ENCODE results near the gene STX8. TPM values are rescaled to one million over a fixed set of nuclear protein-coding genes. Genes with fewer than 3 reads are reported as not detected.

The STX8 gene
- total RNA-seq, 4 donors from 2014 or later = 38.8 to 102 (median 68.5) TPM

DNA sequence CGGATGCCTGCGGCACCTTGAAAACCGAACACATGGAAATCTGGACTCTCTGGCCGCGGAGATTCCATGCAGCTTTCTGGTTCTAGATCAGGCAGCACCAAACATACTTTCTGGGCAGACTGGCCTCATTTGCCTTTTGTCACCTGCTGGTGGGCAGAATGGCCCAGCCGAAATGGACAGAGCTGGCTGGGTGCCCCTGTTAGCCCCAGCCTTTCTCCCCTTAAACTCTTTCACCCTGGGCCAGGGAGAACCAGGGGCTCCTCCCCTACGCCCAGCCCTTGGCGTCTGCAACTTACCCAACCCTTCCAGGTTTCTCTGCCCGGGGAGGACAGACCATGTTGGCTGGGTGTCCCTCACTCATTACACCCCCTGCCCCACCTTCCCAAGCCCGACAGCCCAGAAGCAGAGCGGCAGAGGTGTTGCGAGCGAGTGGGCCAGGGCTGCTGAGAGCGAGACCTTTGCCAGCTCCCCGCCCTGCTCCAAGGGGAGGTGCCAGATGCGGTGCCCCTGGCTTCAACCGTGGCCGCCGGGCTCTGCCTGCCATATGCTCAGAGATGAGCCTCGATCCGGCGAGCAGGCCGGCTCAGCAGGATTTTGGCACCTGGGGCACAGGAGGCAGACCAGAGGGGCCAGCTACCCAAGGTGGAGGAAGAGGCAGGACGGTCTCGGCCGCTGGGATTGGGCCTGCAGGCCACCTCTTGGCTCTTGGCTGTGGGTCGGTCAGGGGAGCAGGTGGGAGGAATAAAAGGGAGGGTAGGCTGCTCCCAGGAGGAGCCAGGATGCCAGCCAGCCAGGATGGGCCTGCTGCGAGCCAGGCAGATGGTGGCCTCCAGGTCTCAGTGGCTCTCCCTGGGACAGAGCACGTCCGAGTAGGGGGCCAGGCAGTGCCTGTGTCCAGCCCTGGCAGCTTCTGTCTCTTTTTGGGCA is 363.0 kb downstream of the STX8 start:
- no peak overlapping the region for H3K4me3 ChIP-seq
- DNase-seq = peak in 1 of 3 donors; percentile 27
- H3K9me3 ChIP-seq = peaks cover 0 to 8% (median 0%) of the 10 kb centered on the region in 4 donors
- H3K27ac ChIP-seq = no peak overlapping the region
- H3K36me3 ChIP-seq = no peaks in the 10 kb centered on the region
- H3K4me1 ChIP-seq = peaks cover 0 to under 1% (median 0%) of the 10 kb centered on the region in 4 donors
- no peaks in the 10 kb centered on the region for H3K27me3 ChIP-seq
- no peak for TF ChIP-seq POLR2A (IDR thresholded peaks at IDR 0.05)
- TF ChIP-seq, protein P1, sequence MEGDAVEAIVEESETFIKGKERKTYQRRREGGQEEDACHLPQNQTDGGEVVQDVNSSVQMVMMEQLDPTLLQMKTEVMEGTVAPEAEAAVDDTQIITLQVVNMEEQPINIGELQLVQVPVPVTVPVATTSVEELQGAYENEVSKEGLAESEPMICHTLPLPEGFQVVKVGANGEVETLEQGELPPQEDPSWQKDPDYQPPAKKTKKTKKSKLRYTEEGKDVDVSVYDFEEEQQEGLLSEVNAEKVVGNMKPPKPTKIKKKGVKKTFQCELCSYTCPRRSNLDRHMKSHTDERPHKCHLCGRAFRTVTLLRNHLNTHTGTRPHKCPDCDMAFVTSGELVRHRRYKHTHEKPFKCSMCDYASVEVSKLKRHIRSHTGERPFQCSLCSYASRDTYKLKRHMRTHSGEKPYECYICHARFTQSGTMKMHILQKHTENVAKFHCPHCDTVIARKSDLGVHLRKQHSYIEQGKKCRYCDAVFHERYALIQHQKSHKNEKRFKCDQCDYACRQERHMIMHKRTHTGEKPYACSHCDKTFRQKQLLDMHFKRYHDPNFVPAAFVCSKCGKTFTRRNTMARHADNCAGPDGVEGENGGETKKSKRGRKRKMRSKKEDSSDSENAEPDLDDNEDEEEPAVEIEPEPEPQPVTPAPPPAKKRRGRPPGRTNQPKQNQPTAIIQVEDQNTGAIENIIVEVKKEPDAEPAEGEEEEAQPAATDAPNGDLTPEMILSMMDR (IDR thresholded peaks at IDR 0.05) = no peak

DNA sequence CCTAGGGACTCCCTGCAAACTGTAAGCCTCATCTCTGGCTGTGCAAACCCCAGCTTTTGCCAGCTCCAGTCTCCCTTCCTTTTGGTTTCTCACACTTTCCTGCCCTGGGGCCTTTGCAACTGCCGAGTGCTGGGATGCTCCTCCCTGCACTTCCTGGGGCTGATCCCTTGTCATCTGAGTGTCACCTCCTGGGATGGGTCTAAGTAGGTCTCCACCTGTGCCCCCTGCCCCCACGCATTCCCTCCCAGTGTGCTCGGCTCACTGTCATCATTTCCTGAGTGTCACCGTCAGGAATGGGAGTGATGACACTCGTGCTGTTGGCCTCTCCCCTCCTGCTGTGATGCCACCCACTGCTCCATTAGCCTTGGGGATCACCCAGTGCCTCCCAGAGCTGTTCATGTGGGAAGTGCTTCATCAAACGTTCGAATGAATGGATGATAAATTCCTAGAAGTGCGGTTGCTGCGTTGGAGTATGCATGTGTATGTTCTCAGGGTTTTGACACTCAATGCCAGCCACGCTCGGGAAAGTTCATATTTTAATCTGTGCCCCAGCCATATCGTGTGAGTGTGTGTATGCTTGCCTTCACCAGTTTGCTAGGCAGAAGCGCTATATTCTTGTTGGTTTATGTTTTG is 364.4 kb downstream of the STX8 start:
- H3K4me1 ChIP-seq = peaks cover 0 to 14% (median 0%) of the 10 kb centered on the region in 4 donors
- TF ChIP-seq, protein P1 (IDR thresholded peaks at IDR 0.05) = no peak
- H3K4me3 ChIP-seq = no peak overlapping the region
- no peaks in the 10 kb centered on the region for H3K27me3 ChIP-seq
- no peak overlapping the region for H3K27ac ChIP-seq
- peaks cover 0 to 7% (median 0%) of the 10 kb centered on the region in 4 donors for H3K9me3 ChIP-seq
- no peaks in the 10 kb centered on the region for H3K36me3 ChIP-seq
- DNase-seq = peak in 1 of 3 donors; percentile 23

- Histone ChIP-seq H3K27me3 (no peaks in the 10 kb centered on the region), H3K4me3 (no peak overlapping the region), H3K27ac (no peak overlapping the region), H3K4me1 (peaks cover 0 to 21% (median 0%) of the 10 kb centered on the region in 4 donors), H3K36me3 (no peaks in the 10 kb centered on the region), H3K9me3 (no peaks in the 10 kb centered on the region)
- TF ChIP-seq, protein P1 (IDR thresholded peaks at IDR 0.05) = no peak
- TF ChIP-seq POLR2A (IDR thresholded peaks at IDR 0.05) = no peak
- DNase-seq = peak in 1 of 3 donors; percentile 33
Measured at GRCh38 chr17:9209781-9210370, 365.7 kb downstream of the STX8 start.

GRCh38 chr17:9209347-9209746 is 366.3 kb downstream of the STX8 start:
- TF ChIP-seq, protein P1 (IDR thresholded peaks at IDR 0.05) = no peak
- TF ChIP-seq POLR2A (IDR thresholded peaks at IDR 0.05) = no peak
- no peak overlapping the region for H3K4me3 ChIP-seq
- H3K27ac ChIP-seq = no peak overlapping the region
- no peaks in the 10 kb centered on the region for H3K27me3 ChIP-seq
- DNase-seq = peak in 1 of 3 donors; percentile 23
- no peaks in the 10 kb centered on the region for H3K36me3 ChIP-seq
- H3K9me3 ChIP-seq = no peaks in the 10 kb centered on the region
- peaks cover 0 to 21% (median 0%) of the 10 kb centered on the region in 4 donors for H3K4me1 ChIP-seq

DNA sequence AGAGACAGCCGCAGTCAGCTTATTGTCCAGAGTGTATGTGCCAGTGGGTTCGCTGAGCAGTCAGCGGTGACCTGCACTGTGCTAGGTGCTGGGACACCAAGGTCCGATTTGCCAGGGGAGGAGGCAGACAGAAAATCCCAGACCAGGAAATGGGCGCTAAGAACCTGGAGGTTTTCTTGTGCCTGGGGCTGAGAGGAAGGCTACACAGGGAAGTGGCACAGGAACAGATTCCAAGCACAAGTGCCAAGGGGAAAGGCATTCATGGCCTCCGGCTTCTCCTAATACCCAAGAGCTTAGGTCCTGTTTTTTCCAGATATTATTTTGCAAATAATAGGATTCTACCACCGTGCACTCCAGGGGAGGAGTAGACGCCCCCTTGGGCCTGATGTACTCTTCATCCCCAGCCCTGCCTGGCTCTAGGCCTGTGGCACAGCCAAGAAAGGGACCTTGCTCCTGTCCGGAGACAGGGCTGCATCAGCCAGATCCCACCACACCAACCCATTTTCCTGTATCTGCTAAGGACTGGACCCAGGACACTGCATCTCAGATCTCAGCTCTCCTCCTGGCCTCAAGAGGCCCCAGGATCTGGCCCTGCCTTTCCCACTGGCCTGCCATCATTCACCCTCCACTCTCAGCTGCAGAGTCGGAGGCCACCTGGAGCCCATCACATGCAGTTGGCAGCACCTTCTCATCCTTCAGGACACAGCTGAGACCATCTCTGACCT is 367.1 kb downstream of the STX8 start:
- no peaks in the 10 kb centered on the region for H3K36me3 ChIP-seq
- peaks cover 0 to 21% (median 0%) of the 10 kb centered on the region in 4 donors for H3K4me1 ChIP-seq
- no peak overlapping the region for H3K4me3 ChIP-seq
- H3K9me3 ChIP-seq = no peaks in the 10 kb centered on the region
- no peaks in the 10 kb centered on the region for H3K27me3 ChIP-seq
- H3K27ac ChIP-seq = no peak overlapping the region
- DNase-seq = peak in 1 of 3 donors; percentile 22
- TF ChIP-seq POLR2A (IDR thresholded peaks at IDR 0.05) = no peak
- TF ChIP-seq, protein P1 (IDR thresholded peaks at IDR 0.05) = no peak

Measured in Peyer's patch (tissue), 4 donors.